Measurements from ENCODE around the gene CALCR. TPM values are rescaled to one million over a fixed set of nuclear protein-coding genes. Genes with fewer than 3 reads are reported as not detected.

CALCR gene
- total RNA-seq, 1 experiment from 2014 or later: not detected

- no peak for DNase-seq
- TF ChIP-seq CTCF (IDR thresholded peaks at IDR 0.05; ENCODE audit: insufficient read depth in 1 of 2, low read depth in 1 of 2, low read length in 1 of 2, severe bottlenecking in 1 of 2, unreplicated experiment in 1 of 2): no peak
- intact Hi-C loops (cut with micrococcal nuclease; ENCODE audit: unreplicated experiment): no loop called here
- H3K4me3 ChIP-seq (ENCODE audit: low read depth, low read length): peak overlapping the region; percentile 34
- Mint-ChIP-seq H3K36me3 (ENCODE audit: insufficient read depth, unreplicated experiment) (no peaks in the 10 kb centered on the region), H3K4me3 (ENCODE audit: unreplicated experiment) (peak overlapping the region; percentile 69), H3K27me3 (ENCODE audit: insufficient read depth, unreplicated experiment) (peaks cover 21% of the 10 kb centered on the region), H3K4me1 (ENCODE audit: low read depth, unreplicated experiment) (peaks cover 16% of the 10 kb centered on the region), H3K27ac (ENCODE audit: unreplicated experiment) (no peak overlapping the region), H3K9me3 (ENCODE audit: unreplicated experiment) (no peaks in the 10 kb centered on the region)
- no TSS peak for BruUV-seq (replicated peaks)
- peaks cover 3% of the 10 kb centered on the region for H3K27me3 ChIP-seq (replicated peaks; ENCODE audit: control insufficient read depth, insufficient read depth, low read length)
- H3K9me3 ChIP-seq: no peaks in the 10 kb centered on the region
- ChIA-PET POLR2A (no interaction called here), CTCF (no interaction called here)
- H3K36me3 ChIP-seq (ENCODE audit: control insufficient read depth, insufficient read depth, low read length): no peaks in the 10 kb centered on the region
- H3K4me1 ChIP-seq: peaks cover 13% of the 10 kb centered on the region
These were observed 1.3 kb upstream of the CALCR start for GRCh38 chr7:93575555-93576399.

GRCh38 chr7:93574269-93574645 lies 267 bp downstream of the CALCR start:
- peaks cover 23% of the 10 kb centered on the region for H3K27me3 Mint-ChIP-seq (ENCODE audit: insufficient read depth, unreplicated experiment)
- BruUV-seq (replicated peaks): no TSS peak
- H3K27ac Mint-ChIP-seq (ENCODE audit: unreplicated experiment): no peak overlapping the region
- CTCF ChIA-PET: no interaction called here
- H3K36me3 Mint-ChIP-seq (ENCODE audit: insufficient read depth, unreplicated experiment): no peaks in the 10 kb centered on the region
- H3K4me3 ChIP-seq (ENCODE audit: low read depth, low read length): peak overlapping the region; percentile 34; the same call in 1 of the 2 replicates
- no peaks in the 10 kb centered on the region for H3K9me3 Mint-ChIP-seq (ENCODE audit: unreplicated experiment)
- POLR2A ChIA-PET: no interaction called here
- no peaks in the 10 kb centered on the region for H3K9me3 ChIP-seq
- intact Hi-C loops (cut with micrococcal nuclease; ENCODE audit: unreplicated experiment): no loop called here
- H3K36me3 ChIP-seq (ENCODE audit: control insufficient read depth, insufficient read depth, low read length): no peaks in the 10 kb centered on the region
- H3K27me3 ChIP-seq (replicated peaks; ENCODE audit: control insufficient read depth, insufficient read depth, low read length): peaks cover 3% of the 10 kb centered on the region
- no peak for DNase-seq
- H3K4me1 Mint-ChIP-seq (ENCODE audit: low read depth, unreplicated experiment): peaks cover 16% of the 10 kb centered on the region
- peaks cover 11% of the 10 kb centered on the region for H3K4me1 ChIP-seq
- peak overlapping the region; percentile 69 for H3K4me3 Mint-ChIP-seq (ENCODE audit: unreplicated experiment)
- no peak for TF ChIP-seq CTCF (IDR thresholded peaks at IDR 0.05; ENCODE audit: insufficient read depth in 1 of 2, low read depth in 1 of 2, low read length in 1 of 2, severe bottlenecking in 1 of 2, unreplicated experiment in 1 of 2)

- Histone ChIP-seq H3K9me3 (no peaks in the 10 kb centered on the region), H3K27me3 (replicated peaks; ENCODE audit: control insufficient read depth, insufficient read depth, low read length) (no peaks in the 10 kb centered on the region), H3K4me1 (no peaks in the 10 kb centered on the region), H3K4me3 (ENCODE audit: low read depth, low read length) (no peak overlapping the region), H3K36me3 (ENCODE audit: control insufficient read depth, insufficient read depth, low read length) (no peaks in the 10 kb centered on the region)
- Mint-ChIP-seq H3K9me3 (ENCODE audit: unreplicated experiment) (no peaks in the 10 kb centered on the region), H3K27ac (ENCODE audit: unreplicated experiment) (no peak overlapping the region), H3K4me1 (ENCODE audit: low read depth, unreplicated experiment) (no peaks in the 10 kb centered on the region), H3K27me3 (ENCODE audit: insufficient read depth, unreplicated experiment) (peaks cover 14% of the 10 kb centered on the region), H3K36me3 (ENCODE audit: insufficient read depth, unreplicated experiment) (no peaks in the 10 kb centered on the region), H3K4me3 (ENCODE audit: unreplicated experiment) (no peak overlapping the region)
- DNase-seq: no peak
- intact Hi-C loops (cut with micrococcal nuclease; ENCODE audit: unreplicated experiment): no loop called here
- no peak for TF ChIP-seq CTCF (IDR thresholded peaks at IDR 0.05; ENCODE audit: insufficient read depth in 1 of 2, low read depth in 1 of 2, low read length in 1 of 2, severe bottlenecking in 1 of 2, unreplicated experiment in 1 of 2)
- POLR2A ChIA-PET: no interaction called here
- CTCF ChIA-PET: no interaction called here
- no TSS peak for BruUV-seq (replicated peaks)
These were observed 5.3 kb downstream of the CALCR start for GRCh38 chr7:93569189-93569588.

All from Caco-2 (cell line).